Measurements from ENCODE around the gene F13A1.

F13A1 gene

DNA sequence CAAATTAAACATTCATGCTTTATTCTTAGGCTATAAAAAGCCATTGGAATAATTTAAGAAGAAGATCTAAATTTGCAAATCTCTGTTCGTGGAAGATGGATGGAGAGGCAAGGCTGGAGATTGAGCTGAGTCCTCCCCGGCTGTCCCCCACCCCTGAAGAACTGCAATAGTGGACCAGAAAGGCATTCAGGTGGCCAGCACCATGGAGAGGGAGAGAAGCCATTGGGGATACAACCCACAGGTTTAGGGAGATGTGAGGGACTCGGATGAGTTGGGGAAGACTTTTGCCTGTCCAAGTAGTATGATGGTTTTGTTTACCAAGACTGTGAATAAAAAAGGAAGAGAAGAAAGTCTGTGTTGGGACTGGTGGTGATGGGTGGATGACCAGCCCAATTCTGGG, 120.8 kb downstream of the F13A1 start:
- Histone ChIP-seq H3K36me3 (ENCODE audit: control insufficient read depth in 2 of 2, insufficient read depth in 1 of 2, low read length in 2 of 2) (no peaks in the 10 kb centered on the region), H3K9me3 (ENCODE audit: control insufficient read depth, insufficient read depth, low read depth, low read length) (no peaks in the 10 kb centered on the region), H3K4me3 (ENCODE audit: low read depth, low read length) (no peak overlapping the region), H3K27ac (ENCODE audit: extremely low read depth, low read depth, low read length) (no peak overlapping the region), H3K4me1 (ENCODE audit: control insufficient read depth, insufficient read depth, low read length) (no peaks in the 10 kb centered on the region)
- ChIA-PET POLR2A (no interaction called here), CTCF (interaction anchor here (1.4 kb wide), 1 partner anchor 22 kb away, joined by 5 read pairs; no protein-coding TSS in a partner anchor)
- TF ChIP-seq ZFP37 (tag by site-specific recombination; IDR thresholded peaks at IDR 0.05) (no peak), ZBTB44 (tag by site-specific recombination; IDR thresholded peaks at IDR 0.05) (no peak), MZF1 (tag by site-specific recombination; IDR thresholded peaks at IDR 0.05; ENCODE audit: borderline replicate concordance) (no peak), ZNF266 (tag by site-specific recombination; IDR thresholded peaks at IDR 0.05; ENCODE audit: low read depth) (no peak)
- TF ChIP-seq, protein P1, sequence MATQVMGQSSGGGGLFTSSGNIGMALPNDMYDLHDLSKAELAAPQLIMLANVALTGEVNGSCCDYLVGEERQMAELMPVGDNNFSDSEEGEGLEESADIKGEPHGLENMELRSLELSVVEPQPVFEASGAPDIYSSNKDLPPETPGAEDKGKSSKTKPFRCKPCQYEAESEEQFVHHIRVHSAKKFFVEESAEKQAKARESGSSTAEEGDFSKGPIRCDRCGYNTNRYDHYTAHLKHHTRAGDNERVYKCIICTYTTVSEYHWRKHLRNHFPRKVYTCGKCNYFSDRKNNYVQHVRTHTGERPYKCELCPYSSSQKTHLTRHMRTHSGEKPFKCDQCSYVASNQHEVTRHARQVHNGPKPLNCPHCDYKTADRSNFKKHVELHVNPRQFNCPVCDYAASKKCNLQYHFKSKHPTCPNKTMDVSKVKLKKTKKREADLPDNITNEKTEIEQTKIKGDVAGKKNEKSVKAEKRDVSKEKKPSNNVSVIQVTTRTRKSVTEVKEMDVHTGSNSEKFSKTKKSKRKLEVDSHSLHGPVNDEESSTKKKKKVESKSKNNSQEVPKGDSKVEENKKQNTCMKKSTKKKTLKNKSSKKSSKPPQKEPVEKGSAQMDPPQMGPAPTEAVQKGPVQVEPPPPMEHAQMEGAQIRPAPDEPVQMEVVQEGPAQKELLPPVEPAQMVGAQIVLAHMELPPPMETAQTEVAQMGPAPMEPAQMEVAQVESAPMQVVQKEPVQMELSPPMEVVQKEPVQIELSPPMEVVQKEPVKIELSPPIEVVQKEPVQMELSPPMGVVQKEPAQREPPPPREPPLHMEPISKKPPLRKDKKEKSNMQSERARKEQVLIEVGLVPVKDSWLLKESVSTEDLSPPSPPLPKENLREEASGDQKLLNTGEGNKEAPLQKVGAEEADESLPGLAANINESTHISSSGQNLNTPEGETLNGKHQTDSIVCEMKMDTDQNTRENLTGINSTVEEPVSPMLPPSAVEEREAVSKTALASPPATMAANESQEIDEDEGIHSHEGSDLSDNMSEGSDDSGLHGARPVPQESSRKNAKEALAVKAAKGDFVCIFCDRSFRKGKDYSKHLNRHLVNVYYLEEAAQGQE (tag by site-specific recombination; IDR thresholded peaks at IDR 0.05), result 0 out of 2 replicates have a peak, but pooled peaks have one; percentile 37

DNA sequence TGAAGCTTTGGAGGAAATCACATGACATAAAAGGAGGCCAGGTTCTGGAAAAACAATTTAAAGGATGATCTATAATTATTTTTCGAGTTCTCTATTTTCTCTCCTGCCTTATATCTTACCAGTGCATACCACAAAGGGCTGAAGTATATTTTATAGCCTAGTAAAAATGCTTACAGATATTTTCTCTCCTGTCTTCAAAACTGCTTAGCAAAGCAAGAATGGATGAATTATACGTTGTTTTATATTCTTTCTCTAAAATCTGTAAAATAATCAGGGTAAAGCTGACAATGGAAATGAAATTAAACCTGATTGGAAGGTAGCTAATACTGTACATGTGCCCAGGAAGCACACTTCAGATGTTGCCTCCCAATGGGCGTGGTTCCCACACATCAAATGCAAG, 123.7 kb downstream of the F13A1 start:
- Histone ChIP-seq H3K36me3 (ENCODE audit: control insufficient read depth in 2 of 2, insufficient read depth in 1 of 2, low read length in 2 of 2) (no peaks in the 10 kb centered on the region), H3K4me3 (ENCODE audit: low read depth, low read length) (no peak overlapping the region), H3K4me1 (ENCODE audit: control insufficient read depth, insufficient read depth, low read length) (no peaks in the 10 kb centered on the region), H3K9me3 (ENCODE audit: control insufficient read depth, insufficient read depth, low read depth, low read length) (no peaks in the 10 kb centered on the region), H3K27ac (ENCODE audit: extremely low read depth, low read depth, low read length) (no peak overlapping the region)
- CTCF ChIA-PET, result interaction anchor here (0.6 kb wide), 1 partner anchor 32 kb away, joined by 3 read pairs; no protein-coding TSS in a partner anchor
- POLR2A ChIA-PET, result interaction anchor here (0.6 kb wide), 1 partner anchor 859 kb away, joined by 3 read pairs; no protein-coding TSS in a partner anchor
- TF ChIP-seq ZNF623 (tag by site-specific recombination; IDR thresholded peaks at IDR 0.05) (no peak), TSHZ1 (tag by site-specific recombination; IDR thresholded peaks at IDR 0.05; ENCODE audit: borderline replicate concordance) (no peak), ZNF416 (tag by site-specific recombination; IDR thresholded peaks at IDR 0.05) (no peak), ZNF121 (tag by site-specific recombination; IDR thresholded peaks at IDR 0.05) (no peak), ZNF76 (tag by site-specific recombination; IDR thresholded peaks at IDR 0.05; ENCODE audit: borderline replicate concordance, low read depth) (no peak), ATF2 (tag by site-specific recombination; IDR thresholded peaks at IDR 0.05; ENCODE audit: low read depth) (no peak), ZNF571 (tag by site-specific recombination; IDR thresholded peaks at IDR 0.05) (no peak), ZNF660 (tag by site-specific recombination; IDR thresholded peaks at IDR 0.05) (no peak)
- TF ChIP-seq, protein P1 (tag by site-specific recombination; IDR thresholded peaks at IDR 0.05), result no peak
- TF ChIP-seq, protein P2, sequence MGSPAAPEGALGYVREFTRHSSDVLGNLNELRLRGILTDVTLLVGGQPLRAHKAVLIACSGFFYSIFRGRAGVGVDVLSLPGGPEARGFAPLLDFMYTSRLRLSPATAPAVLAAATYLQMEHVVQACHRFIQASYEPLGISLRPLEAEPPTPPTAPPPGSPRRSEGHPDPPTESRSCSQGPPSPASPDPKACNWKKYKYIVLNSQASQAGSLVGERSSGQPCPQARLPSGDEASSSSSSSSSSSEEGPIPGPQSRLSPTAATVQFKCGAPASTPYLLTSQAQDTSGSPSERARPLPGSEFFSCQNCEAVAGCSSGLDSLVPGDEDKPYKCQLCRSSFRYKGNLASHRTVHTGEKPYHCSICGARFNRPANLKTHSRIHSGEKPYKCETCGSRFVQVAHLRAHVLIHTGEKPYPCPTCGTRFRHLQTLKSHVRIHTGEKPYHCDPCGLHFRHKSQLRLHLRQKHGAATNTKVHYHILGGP (tag by site-specific recombination; IDR thresholded peaks at IDR 0.05), result no peak
- TF ChIP-seq, protein P3, sequence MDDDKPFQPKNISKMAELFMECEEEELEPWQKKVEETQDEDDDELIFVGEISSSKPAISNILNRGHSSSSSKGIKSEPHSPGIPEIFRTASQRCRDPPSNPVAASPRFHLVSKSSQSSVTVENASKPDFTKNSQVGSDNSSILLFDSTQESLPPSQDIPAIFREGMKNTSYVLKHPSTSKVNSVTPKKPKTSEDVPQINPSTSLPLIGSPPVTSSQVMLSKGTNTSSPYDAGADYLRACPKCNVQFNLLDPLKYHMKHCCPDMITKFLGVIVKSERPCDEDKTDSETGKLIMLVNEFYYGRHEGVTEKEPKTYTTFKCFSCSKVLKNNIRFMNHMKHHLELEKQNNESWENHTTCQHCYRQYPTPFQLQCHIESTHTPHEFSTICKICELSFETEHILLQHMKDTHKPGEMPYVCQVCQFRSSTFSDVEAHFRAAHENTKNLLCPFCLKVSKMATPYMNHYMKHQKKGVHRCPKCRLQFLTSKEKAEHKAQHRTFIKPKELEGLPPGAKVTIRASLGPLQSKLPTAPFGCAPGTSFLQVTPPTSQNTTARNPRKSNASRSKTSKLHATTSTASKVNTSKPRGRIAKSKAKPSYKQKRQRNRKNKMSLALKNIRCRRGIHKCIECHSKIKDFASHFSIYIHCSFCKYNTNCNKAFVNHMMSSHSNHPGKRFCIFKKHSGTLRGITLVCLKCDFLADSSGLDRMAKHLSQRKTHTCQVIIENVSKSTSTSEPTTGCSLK (tag by site-specific recombination; IDR thresholded peaks at IDR 0.05), result no peak
